Fibroblast of the aortic adventitia (primary cell): Measurements from ENCODE around the gene ARHGEF7. TPM values are rescaled to one million over a fixed set of nuclear protein-coding genes. Genes with fewer than 3 reads are reported as not detected.

ENCODE experiments used
- DNase-seq: peaks from one replicate; pipeline ENCODE4 v3.0.0-alpha.2; 2010; ENCODE audit warnings: low read depth
- H3K4me3 ChIP-seq: 2 replicates; pipeline ENCODE4 v1.5.1; 2011; ENCODE audit warnings: low read depth, mild to moderate bottlenecking, control low read depth, low read length, moderate library complexity
- CTCF ChIP-seq: IDR thresholded peaks from 2 replicates; pipeline ENCODE4 v1.5.1; 2011; ENCODE audit warnings: mild to moderate bottlenecking, low read length, control low read depth, inconsistent platforms; ENCODE audit not compliant: insufficient read depth
- total RNA-seq: library from RNA; depleted of rRNA; stranded (reverse); fragments of >200 nt; gene quantifications from 2 replicates; pipeline ENCODE4 v1.2.3, GENCODE V29; 2012; ENCODE audit warnings: low replicate concordance

The ARHGEF7 gene
- total RNA-seq, 1 donor = 35.9 TPM

- TF ChIP-seq CTCF = no peak
- H3K4me3 ChIP-seq = no peak overlapping the region
- no peak for DNase-seq
These were observed 150.6 kb downstream of the ARHGEF7 start for GRCh38 chr13:111265701-111266035.

GRCh38 chr13:111267205-111267604, 152.1 kb downstream of the ARHGEF7 start:
- DNase-seq = no peak
- TF ChIP-seq CTCF = no peak
- H3K4me3 ChIP-seq = no peak overlapping the region

- H3K4me3 ChIP-seq = no peak overlapping the region
- TF ChIP-seq CTCF = no peak
- peak; percentile 35 for DNase-seq
These were observed 152.7 kb downstream of the ARHGEF7 start for GRCh38 chr13:111267784-111268183.

- no peak overlapping the region for H3K4me3 ChIP-seq
- no peak for TF ChIP-seq CTCF
- DNase-seq = no peak
These were observed 154.4 kb downstream of the ARHGEF7 start for GRCh38 chr13:111269508-111269907.

GRCh38 chr13:111270126-111270525, 155.0 kb downstream of the ARHGEF7 start:
- peak; percentile 20 for DNase-seq
- no peak for TF ChIP-seq CTCF
- H3K4me3 ChIP-seq = peak overlapping the region; percentile 5

- TF ChIP-seq CTCF = no peak
- peak; percentile 18 for DNase-seq
- no peak overlapping the region for H3K4me3 ChIP-seq
These were observed 155.9 kb downstream of the ARHGEF7 start for GRCh38 chr13:111270765-111271698.
